GM20000 (cell line): ENCODE measurements around the gene RAP1GAP.

Experiments used
- DNase-seq: peaks from one replicate; pipeline ENCODE4 v3.0.0; 2012; ENCODE audit warnings: low spot score
- CTCF ChIP-seq: IDR thresholded peaks from 2 replicates; pipeline ENCODE4 v1.5.1; 2012; ENCODE audit warnings: mild to moderate bottlenecking, control low read depth; ENCODE audit errors: extremely low read depth, missing control alignments

The RAP1GAP gene

GRCh38 chr1:21616372-21616771 is 52.8 kb downstream of the RAP1GAP start:
- no peak for DNase-seq
- TF ChIP-seq CTCF, result no peak

DNA sequence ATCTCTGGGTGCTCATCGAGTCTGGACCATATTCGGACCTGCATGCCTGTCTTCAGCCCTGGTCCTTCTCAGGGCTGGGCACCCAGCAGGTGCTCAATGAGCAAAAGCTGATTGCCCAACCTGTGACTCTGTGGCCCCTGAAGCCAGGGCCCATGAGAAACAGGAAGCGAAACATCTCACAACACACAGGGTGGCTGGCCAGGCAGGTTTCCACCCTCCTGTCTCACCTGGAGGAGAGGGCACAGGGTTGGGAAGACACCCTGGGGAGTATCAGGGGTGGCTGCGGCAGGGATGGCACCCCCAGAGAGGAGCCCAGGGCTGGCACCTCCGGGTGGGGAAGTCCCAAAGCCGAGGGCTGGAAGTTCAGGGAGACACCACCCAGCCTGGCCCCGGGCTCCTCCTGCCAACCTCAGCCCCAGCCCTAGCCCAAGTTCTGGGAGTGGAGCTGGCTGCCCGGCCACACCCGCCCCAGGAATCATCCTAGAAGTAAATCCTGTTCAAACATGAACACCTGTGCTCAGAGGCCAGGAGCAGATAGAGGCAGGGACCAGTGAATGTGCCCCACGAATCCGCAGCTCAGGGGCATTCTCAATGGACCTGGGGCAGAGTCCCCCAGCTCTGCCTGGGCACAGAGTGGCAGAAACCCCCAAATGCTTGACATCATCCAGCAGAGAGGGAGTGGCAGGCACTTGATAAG is 54.6 kb downstream of the RAP1GAP start:
- DNase-seq, result no peak
- TF ChIP-seq CTCF, result no peak

- no peak for TF ChIP-seq CTCF
- DNase-seq, result no peak
Observed at GRCh38 chr1:21613072-21613867, 55.9 kb downstream of the RAP1GAP start.

DNA sequence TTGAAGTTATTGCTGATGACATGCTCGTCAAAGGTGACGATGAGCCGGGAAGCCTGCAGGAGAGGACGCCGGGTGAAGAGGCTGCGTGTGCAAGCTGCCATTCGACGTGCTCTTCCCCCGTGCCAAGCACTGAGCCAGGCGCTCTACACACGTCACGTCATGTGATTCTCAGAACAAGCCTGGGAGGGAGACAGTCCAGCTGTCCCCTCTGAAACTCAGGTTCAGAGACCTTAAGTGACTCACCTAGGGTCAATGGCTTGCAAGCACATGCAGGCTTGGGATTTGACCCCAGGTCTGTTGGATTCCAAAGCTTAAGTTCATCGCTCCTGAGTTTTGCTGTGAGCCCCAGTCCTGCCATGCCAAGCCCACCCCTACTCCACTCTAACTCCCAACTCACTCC is 57.1 kb downstream of the RAP1GAP start:
- no peak for DNase-seq
- no peak for TF ChIP-seq CTCF

GRCh38 chr1:21610989-21611785 is 58.0 kb downstream of the RAP1GAP start:
- DNase-seq, result no peak
- no peak for TF ChIP-seq CTCF

DNA sequence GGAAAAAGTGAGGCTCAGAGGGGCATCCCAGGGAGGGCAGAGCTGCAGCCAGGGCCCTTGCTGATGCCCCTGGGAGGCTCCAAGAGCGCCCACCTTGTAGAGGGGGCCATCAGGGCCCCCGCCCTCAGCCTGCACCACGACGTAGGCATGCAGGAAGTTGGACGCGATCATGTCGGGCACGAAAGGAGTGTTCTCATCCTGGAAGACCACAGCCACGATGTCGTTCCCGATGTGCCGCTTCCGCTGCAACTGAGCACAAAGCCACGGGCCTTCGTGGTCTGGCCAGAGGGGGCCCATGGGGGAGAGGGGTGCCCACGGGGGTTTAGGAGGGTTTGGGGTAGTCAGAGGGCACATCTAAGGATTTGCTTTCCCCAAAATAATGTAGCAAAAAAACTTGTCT is 59.1 kb downstream of the RAP1GAP start:
- TF ChIP-seq CTCF, result no peak

DNA sequence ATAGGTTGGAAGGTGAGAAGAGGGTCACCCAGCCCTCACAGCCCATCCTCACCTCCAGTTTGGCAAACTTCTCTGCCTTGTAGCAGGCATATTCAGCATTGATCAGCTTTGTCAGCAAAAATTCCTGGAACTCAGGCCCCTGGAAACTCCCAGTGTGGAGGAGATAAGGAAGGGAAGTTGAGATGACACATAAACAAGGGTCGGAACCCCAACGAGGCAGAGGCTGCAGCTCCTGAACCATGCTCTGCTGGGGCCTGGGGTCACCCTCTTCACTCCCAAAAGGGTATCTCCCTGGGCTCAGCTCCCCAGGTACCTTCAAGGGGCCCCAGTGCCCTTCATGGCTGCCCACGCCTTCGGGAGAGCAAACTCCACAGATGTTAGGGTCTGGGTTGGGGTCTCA is 60.4 kb downstream of the RAP1GAP start:
- no peak for TF ChIP-seq CTCF
- DNase-seq, result no peak

More for the DNA sequence above, 59.1 kb downstream of the RAP1GAP start:
- no peak for DNase-seq
